ENCODE measurements around the gene SHMT2. TPM values are rescaled to one million over a fixed set of nuclear protein-coding genes. Genes with fewer than 3 reads are reported as not detected.

SHMT2 gene
- total and polyA plus RNA-seq, 9 of the 15 experiments (the other 6 are each of a cell fraction or from before 2014, with no cell fraction given) = 46.1 to 319 (median 115) TPM

DNA sequence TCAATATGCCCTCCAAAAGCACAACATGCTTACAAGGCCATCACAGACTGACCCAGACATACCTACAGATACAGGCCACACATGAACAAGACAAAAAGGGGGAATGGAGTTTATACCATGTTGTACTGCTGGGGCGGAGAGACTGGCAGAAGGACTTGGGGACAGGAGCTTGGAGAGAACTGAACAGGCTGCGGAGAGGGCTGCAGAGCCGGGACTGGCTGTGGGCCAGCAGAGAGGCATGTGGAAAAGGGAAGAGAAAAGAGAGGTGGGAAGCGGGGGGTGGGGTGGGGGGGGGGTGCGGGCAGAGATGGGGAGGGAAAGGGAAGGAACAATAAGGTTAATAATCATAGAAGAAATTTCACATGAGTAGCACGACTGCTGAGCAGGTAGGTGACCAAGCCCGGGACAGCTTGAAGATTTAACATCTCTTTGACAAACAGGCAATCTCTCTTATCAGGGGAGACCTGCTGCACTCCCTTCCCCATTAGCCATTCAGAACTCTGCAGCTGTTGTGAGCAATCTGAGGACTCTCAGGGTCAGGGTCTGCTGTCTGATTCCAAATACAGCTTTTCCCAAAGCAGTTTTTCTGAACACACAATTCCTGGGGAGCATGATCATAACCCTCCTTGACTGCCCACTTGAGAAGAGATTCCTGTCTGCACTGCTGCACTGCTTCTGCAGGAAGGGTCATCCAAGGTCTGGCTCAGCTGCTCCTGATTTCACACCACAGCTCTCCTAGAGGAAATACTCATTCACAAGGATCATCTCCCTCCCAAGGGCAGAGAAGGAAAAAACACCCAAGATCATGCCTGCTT lies 43.0 kb downstream of the SHMT2 start:
- H4K20me1 ChIP-seq (replicated peaks; ENCODE audit: control insufficient read depth, insufficient read depth, low read length) = no peaks in the 10 kb centered on the region
- no peaks in the 10 kb centered on the region for H3K9me1 ChIP-seq (ENCODE audit: control insufficient read depth, insufficient read depth, low read length)
- no peak overlapping the region for H3K4me2 ChIP-seq (ENCODE audit: insufficient read depth, low read length)
- ATAC-seq = peak; percentile 79
- H3K27ac ChIP-seq (ENCODE audit: extremely low read depth, low read depth, low read length) = no peak overlapping the region
- FAIRE-seq = peak; percentile 80
- no peaks in the 10 kb centered on the region for H3K79me2 ChIP-seq (ENCODE audit: control insufficient read depth, insufficient read depth, low read length)
- peak in 2 of 4 experiments; percentile 37 to 61 for DNase-seq (ENCODE audit: extremely low read depth in 1 of 4, low spot score in 3 of 4)
- no peak overlapping the region for H2AFZ ChIP-seq (ENCODE audit: low read depth, low read length)
- BruUV-seq (replicated peaks) = no TSS peak
- no peaks in the 10 kb centered on the region for H3K27me3 ChIP-seq (ENCODE audit: control insufficient read depth in 2 of 2, insufficient read depth in 2 of 2, low read length in 2 of 2)
- H3K9me3 ChIP-seq (replicated peaks; ENCODE audit: control insufficient read depth, insufficient read depth, low read depth, low read length) = no peaks in the 10 kb centered on the region
- 29% methylated on average over 4 of the region's 7 CpGs for WGBS (ENCODE audit: insufficient coverage, low coverage, missing lambda C conversion rate)
- H3K9ac ChIP-seq (ENCODE audit: insufficient read depth in 1 of 2, low read depth in 2 of 2, low read length in 2 of 2) = peak overlapping the region in 1 of 2 experiments; percentile 77; a peak in 2 of 4 replicates
- H3K4me3 ChIP-seq = no peak overlapping the region
- in situ Hi-C loops (cut with MboI) = no loop called here
- peaks cover 32% of the 10 kb centered on the region; the same call in 2 of the 3 replicates for H3K36me3 ChIP-seq (ENCODE audit: control insufficient read depth, insufficient read depth, low read length)
- intact Hi-C loops (cut with micrococcal nuclease) = no loop called here
- H3K4me1 ChIP-seq (replicated peaks in 1 of 2; ENCODE audit: control insufficient read depth in 2 of 2, insufficient read depth in 2 of 2, low read length in 2 of 2) = peaks cover 5 to 11% of the 10 kb centered on the region in 2 experiments; a peak in 4 of 5 replicates
- ChIA-PET CTCF (ENCODE audit: low intra/inter-chr PET ratio) (interaction anchor here (0.5 kb wide), 1 partner anchor 1010 kb away, joined by 3 read pairs; no protein-coding TSS in a partner anchor), POLR2A (interaction anchor here (0.6 to 1.2 kb wide), 2 partner anchors 10 to 286 kb away, joined by 3 to 4 read pairs; no protein-coding TSS in a partner anchor)
- TF ChIP-seq GATAD2A (IDR thresholded peaks at IDR 0.05) (no peak), TAF7 (tag; IDR thresholded peaks at IDR 0.05) (no peak), EP300 (IDR thresholded peaks at IDR 0.05; ENCODE audit: low read length) (peak; percentile 36; the same call in 1 of the 2 replicates), PHF8 (IDR thresholded peaks at IDR 0.05; ENCODE audit: borderline replicate concordance, low read length) (no peak), CBFA2T2 (conservative IDR thresholded peaks at IDR 0.05) (peak; percentile 77), KAT8 (IDR thresholded peaks at IDR 0.05; ENCODE audit: low read depth) (no peak), MYBL2 (IDR thresholded peaks at IDR 0.05; ENCODE audit: low read depth) (no peak), MYBL2 (CRISPR knock-in tag; IDR thresholded peaks at IDR 0.05; ENCODE audit: borderline replicate concordance) (no peak), ZNF140 (CRISPR knock-in tag; IDR thresholded peaks at IDR 0.05) (no peak), SMAD4 (CRISPR knock-in tag; conservative IDR thresholded peaks at IDR 0.05) (no peak), BACH1 (tag; IDR thresholded peaks at IDR 0.05) (no peak), CBFA2T3 (IDR thresholded peaks at IDR 0.05) (peak; percentile 86)
- TF ChIP-seq, protein P1, sequence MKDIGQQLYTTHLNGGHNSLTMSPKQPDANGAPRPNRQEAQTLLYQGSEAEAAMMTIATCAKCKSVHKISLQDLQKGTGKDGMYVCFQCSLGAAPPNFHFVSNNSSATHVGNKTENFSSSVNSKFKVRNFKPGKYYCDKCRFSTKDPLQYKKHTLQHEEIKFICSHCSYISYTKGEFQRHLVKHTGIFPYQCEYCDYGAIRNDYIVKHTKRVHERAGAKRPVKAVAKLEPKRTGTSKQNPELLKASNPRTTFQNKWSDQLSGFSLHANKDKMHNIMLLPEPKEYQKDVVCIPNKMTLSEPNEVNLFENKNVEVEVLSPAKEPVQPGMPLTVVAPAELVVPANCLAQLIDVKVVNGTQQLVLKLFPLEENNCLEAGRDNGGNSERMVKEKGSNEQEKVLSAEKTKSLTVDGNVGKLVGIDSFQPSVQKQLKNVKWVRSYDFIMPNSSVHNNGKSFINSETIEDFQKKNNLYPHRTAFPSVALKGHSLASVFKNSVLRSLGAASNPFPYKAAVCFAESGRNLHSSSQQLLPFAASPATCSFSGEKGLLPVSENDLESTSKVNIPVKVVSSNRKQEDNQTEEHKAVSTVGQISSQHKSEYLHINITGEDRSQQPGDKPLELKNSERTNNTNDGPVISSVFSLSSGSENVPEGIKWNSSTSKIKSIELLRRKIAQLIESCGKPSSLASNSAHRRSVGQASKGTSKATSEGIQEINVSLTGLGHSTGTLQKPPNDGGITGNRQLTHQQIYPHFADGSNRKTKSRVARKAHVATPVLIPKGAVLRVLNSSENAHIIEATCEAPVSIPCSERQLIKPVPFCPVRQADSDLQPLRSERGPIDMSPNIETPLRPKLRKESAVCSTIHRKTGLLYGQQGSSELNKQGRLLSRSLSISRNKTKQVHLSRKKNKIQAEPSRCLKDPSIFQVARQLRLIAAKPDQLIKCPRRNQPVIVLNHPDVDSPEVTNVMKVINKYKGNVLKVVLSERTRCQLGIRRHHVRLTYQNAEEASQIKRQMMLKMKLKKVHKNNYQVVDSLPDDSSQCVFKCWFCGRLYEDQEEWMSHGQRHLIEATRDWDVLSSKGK (CRISPR knock-in tag; IDR thresholded peaks at IDR 0.05) = no peak
- TF ChIP-seq, protein P2, sequence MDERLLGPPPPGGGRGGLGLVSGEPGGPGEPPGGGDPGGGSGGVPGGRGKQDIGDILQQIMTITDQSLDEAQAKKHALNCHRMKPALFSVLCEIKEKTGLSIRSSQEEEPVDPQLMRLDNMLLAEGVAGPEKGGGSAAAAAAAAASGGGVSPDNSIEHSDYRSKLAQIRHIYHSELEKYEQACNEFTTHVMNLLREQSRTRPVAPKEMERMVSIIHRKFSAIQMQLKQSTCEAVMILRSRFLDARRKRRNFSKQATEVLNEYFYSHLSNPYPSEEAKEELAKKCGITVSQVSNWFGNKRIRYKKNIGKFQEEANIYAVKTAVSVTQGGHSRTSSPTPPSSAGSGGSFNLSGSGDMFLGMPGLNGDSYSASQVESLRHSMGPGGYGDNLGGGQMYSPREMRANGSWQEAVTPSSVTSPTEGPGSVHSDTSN (CRISPR knock-in tag; IDR thresholded peaks at IDR 0.05; ENCODE audit: low read depth) = no peak
- TF ChIP-seq, protein P2 (tag; conservative IDR thresholded peaks at IDR 0.05; ENCODE audit: low read depth) = peak; percentile 75
- TF ChIP-seq, protein P3, sequence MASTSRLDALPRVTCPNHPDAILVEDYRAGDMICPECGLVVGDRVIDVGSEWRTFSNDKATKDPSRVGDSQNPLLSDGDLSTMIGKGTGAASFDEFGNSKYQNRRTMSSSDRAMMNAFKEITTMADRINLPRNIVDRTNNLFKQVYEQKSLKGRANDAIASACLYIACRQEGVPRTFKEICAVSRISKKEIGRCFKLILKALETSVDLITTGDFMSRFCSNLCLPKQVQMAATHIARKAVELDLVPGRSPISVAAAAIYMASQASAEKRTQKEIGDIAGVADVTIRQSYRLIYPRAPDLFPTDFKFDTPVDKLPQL (IDR thresholded peaks at IDR 0.05; ENCODE audit: extremely low read depth, insufficient read length) = no peak

All from K562 (cell line).